GM20431 (cell line): Measurements from ENCODE around the gene ADGRV1.
"Not testable (repeated sequence)": the region's sequence is repeated elsewhere in the genome, so short reads cannot be mapped to it uniquely, and the experiment has no call there.

Experiments
- in situ Hi-C: fragments of 300-500 bp; cut with MseI, MboI; formaldehyde crosslinking; loops from one replicate; pipeline ENCODE4 v1.15.0; 2020; ENCODE audit warnings: low sequenced_read_pairs; ENCODE audit not compliant: unreplicated experiment

The ADGRV1 gene

DNA sequence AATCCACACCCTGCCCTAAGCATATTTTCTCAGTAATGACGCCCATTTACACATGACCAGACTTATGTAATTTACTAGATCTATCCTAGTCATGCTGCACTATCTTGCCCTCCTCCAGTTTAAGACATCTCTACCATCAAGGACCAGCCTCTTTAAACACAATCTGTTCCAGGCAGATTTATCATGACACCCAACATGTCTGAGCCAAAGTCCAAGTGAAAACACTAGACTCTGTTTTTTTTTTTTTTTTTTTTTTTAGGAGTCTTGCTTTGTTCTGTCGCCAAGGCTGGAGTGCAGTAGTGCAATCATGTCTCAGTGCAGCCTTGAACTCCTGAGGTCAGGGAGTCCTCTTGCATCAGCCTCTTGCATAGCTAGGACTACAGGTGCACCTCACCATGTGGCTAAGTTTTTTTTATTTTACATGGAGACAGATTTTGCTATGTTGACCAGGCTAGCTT, 469.9 kb downstream of the ADGRV1 start:
- in situ Hi-C loops, result no loop called here

DNA sequence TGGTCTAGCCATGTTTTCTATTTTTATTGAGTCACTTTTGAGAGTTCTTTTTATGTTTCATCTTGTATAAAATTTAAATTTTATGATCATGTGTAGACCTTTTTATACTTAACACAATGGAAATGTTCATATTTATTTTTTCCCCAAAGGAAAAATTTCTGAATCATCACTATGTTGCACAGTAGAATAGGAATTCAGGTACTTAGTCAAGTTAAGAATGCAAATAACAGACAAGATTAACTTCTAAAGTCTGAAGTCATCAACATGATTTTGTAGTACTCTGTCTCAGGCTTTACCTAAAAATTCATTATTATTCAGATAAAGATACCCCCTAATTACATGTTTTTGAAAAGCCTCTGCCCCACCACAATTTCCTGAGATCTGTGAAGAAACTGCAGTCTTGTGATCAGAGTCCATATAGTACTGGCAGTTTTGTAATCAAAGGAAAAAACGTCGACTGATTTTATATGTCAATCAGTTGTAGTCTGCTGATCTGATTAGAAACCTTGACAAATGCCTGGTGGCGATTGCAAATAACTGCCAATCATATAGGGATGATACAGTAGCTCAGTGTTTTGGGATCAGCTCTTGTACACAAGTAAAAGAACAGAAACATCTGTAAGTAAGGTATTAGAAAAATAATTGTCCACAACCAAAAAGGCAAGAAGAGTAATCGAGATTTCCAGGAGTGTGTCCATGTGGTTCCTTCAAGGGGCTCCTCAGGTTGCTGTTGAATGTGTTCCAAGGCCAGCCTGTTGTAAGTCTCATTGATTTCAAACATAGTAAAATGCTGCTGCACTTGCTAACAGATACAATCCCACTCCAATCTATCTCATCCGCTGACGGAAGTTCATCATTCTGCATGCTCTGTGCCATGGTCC, 472.2 kb downstream of the ADGRV1 start:
- in situ Hi-C loops, result no loop called here

DNA sequence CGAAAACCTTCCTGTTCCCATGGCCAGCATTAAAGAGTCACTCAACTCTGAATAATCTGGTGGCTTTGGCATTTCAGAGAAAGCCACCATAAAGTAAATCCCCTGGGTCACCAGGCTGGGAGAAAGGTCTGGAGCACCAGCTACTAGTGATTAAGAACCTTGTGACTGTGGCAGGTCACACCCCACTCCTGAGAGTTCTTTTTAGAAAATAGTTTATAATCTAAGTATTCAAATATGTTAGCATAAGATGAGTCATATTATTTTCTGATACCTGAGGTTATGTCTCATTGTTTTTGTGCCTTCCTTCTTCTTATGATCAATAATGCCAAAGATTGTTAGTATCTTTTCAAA, 472.8 kb downstream of the ADGRV1 start:
- in situ Hi-C loops, result no loop called here

DNA sequence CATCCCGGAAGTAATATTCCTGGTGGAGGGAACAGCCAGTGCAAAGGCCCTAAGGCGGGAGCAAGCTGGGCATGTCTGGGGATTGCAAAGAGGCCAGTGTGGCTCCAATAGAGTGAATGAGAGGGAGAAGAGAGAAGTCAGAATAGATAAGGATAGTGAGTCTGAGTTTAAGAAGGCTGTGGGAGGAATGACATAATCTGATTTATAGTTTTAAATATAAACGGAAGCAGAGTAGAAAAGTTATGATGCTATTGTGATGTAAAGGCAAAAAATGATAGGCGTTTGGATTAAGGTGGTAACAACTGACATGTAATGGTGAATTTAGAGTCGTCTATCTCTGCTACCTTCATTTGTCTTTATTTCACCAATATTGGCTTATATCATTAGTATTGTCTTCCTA, 473.5 kb downstream of the ADGRV1 start:
- in situ Hi-C loops, result no loop called here

DNA sequence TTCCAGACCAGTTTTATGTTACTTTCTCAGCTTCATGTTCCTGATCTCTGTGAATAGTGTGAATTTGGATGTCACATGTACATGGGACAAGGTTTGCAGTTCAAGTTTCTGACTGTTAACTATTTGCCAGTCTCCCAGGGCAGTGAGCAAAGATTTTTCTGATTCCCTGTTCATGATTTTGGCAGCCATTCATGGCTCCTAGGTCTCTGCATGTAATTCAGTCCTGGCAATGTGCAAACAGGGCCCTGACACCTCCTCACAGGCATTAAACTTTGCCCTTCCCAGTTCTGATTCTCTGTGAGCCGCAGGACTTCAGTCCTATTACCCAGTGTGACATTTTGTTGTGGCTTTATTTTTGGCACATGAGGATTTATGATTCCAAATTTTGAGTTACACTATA, 474.8 kb downstream of the ADGRV1 start:
- in situ Hi-C loops, result no loop called here

DNA sequence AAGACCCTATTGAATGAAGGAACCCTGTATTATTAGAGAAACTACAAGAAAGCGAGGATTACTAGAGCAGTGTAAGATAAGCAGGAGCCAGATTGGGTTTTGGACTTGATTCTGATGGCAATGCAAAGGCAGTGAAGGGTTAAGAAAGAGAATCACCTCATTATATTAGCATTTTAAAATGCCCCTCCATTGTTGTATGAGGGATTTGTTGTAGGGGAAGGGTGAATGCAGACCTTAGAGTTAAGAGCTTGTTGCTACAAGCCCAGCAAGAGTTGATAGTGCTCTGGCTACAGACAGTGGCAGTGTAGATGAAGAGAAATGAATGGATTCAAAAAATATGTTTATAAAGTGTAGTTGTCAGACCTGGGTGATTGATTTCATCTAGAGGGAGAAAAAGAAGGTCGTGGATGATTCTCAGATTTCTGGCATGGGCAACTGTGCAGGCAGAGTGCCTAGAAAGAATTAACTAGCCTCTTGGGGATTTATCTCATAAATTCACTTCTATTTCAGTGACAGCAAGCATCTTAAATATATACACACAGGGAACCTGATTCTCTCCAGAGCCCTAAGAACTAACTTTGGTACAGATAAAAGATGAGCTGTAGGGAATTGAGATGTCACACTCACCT, 479.7 kb downstream of the ADGRV1 start:
- in situ Hi-C loops, result no loop called here

DNA sequence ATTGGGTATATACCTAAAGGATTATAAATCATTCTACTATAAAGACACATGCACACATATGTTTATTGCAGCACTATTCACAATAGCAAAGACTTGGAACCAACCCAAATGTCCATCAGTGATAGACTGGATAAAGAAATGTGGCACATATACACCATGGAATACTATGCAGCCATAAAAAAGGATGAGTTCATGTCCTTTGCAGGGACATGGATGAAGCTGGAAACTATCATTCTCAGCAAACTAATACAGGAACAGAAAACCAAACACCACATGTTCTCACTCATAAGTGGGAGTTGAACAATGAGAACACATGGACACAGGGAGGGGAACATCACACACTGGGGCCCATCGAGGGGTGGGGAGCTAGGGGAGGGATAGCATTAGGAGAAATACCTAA, 482.5 kb downstream of the ADGRV1 start:
- in situ Hi-C loops, result not testable (repeated sequence)

DNA sequence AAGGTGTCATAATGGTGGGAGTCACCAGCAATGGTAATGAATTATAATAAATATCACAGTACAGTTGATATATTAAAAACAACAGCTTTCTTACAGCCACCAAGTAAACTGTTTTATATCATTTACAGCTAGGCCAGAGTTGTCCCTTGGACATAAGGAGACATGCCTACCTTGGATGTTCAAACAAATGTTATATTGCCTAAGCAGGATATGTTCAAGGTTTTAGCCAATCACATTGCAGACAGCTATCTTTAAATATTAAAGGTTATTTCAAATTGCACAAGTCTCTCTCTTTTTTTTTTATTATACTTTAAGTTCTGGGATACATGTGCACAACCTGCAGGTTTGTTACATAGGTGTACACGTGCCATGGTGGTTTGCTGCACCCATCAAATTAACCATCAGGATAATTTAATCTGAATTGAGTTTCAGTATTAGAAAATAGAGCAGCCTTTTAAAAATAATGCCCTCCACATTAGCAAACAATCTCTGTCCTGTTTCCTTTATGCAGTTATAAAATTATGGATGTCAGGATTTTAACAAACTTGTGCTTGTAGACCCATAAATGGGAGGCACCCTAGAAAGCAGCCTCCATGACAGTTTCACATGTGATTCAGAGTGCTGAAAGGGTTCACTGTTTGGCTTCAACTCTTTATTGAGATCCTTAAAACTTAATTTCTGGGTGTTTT, 483.8 kb downstream of the ADGRV1 start:
- in situ Hi-C loops, result no loop called here

DNA sequence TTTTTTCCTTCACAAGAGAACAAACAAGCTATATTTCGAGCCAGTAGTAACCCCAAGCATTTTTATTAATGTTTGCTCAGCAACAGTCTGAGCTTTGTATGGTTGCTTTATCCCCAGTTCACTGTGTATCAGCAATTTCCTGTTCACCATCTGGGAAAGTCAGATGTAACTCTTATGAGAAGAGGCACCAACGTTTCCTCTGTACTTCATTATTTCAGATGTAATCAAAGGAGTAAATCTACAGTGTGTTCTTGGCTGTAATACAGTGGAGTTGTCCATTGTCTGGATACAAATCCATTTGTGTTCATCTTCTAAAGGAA, 484.3 kb downstream of the ADGRV1 start:
- in situ Hi-C loops, result no loop called here

DNA sequence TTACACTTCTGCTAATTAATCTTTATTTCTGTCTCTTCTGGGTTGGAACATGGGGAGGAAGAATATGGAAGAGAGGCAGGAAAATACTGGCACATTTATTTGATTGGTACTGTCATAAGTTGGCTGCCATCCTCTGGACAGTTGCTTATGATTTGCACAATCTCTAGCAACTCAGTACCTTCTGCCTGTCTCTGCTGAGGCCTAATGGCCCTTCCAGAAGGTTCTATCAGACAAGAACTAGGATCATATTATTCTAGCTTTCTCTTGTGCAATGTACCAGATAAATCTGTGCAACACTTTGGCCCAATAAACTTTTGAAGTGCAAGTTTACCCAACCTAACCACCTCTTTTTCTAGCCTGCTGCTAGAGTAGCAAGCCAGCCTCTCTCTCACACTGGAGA, 489.5 kb downstream of the ADGRV1 start:
- in situ Hi-C loops, result no loop called here

DNA sequence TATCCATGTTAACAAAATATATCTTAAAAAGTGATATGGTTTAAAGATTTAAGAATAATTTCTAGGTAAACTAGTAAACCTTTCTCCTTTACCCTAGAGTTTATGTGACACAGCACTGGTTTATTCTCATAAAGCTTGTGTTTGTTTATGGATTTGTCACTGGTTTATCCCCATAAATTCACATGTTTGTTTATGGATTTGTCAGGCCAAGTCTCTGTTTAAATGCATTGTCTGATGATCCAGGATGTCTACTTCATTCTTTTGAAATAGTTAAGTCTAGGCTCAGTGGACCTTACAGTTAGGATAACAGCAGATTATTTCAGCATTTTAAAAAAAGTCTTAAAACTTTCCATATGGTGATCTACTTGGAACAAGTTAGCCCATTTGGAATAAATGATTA, 490.5 kb downstream of the ADGRV1 start:
- in situ Hi-C loops, result no loop called here

DNA sequence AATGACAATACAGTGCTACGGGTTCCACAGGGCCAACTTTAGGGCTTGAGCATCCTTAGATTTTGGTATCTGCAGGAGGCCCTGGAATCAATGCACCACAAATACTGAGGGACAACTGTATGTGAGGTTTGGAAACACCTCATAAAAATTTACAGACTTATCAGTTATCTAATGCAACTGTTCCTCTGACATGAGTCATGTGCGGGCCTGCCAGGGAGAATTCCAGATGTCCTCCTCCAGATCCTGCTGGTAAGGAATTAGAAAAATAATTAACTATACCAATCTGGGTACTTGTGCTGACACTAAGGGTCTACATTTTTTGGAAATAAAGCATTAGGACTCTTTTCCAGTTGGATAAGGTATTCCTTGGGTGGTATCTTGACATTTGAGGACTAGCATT, 491.2 kb downstream of the ADGRV1 start:
- in situ Hi-C loops, result no loop called here

DNA sequence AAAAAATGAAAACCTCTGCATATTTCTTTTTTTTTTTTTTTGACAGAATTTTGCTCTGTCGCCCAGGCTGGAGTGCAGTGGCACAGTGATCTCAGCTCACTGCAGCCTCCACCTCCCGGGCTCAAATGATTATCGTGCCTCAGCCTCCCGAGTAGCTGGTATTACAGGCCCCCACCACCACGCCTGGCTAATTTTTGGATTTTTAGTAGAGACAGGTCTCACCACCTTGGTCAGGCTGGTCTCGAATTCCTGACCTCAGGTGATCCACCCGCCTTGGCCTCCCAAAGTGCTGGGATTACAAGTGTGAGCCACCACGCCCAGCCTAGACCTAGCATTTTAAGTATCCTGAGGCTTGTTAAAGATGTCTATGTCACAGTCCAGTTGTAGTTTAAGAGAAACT, 493.8 kb downstream of the ADGRV1 start:
- in situ Hi-C loops, result not testable (repeated sequence)

DNA sequence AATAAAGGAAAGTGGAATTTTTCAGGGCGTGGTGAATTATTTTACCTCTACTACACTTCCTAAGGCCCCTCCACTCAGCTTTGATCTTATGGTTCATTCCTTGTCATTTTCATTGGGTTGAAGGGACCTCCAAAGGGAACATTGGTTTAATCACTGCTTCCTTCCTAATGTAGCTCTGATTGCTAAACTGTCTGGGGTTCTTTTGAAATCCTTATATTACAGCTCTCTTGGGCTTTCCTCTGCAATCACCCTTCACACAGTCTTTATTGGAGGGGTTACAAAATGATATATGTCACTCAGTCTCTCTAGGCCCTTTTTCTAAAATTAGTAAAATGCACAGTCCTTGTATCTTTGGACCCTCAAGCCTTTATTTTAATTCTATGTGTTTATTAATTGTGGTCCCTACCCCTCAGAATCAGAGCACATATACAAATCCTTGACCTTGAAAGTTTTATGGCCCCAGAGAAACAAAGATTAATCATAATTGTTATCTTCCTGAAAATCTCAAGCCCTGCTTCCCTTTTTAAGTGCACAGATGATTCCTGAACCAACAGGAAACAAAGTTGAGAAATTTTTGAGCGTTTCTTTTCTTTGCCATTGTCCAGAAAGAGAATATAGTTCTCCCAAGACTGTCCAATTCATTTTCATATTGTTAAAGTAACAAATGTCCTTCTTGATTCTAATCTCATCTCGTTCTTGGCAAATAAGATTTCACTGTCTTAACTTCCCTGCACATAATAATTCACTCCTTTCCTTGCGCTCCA, 494.6 kb downstream of the ADGRV1 start:
- in situ Hi-C loops, result no loop called here

DNA sequence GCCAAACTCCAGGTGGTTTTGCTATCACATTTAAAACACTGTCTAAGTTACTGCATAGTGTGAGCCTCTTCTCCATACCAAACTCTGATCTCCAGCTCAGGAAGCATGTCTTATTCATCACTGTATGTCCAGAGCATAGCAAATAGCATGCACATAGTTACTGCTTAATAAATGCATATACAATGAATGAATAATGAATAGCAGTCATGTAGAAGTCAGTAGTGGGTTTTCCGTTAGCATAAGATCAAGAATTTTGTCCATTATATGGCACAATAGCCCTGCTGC, 495.1 kb downstream of the ADGRV1 start:
- in situ Hi-C loops, result no loop called here

DNA sequence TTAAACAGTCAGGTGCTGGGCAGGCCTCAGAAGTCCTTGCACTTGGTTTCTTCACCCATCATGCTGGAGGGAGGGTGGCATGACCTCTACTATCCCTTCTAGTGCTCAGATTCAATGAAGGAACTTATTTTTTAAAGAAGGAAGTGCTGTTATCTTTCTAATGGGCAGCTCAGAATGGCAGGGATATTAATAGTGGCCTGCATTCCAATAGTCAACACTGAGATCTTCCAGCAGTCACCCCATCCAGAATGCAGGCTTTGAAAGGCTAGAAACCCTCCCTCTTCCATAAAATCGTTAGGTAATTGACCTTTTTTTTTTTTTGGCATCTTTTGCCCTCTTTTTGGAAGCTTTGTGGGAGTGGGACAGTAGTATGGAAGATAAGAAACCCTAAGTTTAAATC, 499.6 kb downstream of the ADGRV1 start:
- in situ Hi-C loops, result no loop called here

DNA sequence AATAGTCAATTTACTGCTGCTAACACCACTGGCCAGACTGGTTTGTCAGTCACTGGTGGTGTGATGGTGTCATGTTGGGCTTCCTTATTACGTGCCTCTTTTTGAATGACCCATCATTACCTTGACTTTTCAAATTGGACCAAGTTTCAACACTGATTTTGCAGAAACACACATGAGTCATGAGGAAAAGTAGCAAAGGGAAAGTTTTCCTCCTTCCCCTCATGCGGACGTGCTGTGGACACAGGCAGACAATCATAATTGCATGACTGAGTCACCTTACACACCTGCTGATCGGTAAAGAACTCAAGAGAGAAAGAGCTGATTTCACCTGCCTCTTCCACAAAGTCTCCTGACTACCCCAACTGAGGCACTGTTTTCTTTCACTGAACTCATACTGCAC, 500.0 kb downstream of the ADGRV1 start:
- in situ Hi-C loops, result no loop called here

DNA sequence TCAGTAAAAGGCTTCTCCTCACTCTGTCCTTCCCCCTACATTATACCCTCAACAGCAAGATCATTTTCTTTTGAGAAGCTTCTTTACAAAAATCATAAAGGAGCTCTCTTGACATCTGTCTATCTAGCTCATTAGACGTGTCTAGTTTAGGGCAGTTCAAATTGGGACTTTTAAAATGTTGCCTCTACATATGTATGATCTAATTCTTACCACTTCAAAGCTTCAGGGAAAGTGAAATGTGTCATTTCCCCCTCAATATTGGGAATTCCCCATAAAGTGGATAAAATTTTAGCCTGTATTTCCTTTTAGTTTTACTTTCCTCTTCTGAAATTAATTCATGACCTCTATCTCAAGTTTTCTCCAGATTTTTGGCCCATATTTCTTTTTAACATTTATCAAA, 500.8 kb downstream of the ADGRV1 start:
- in situ Hi-C loops, result no loop called here

DNA sequence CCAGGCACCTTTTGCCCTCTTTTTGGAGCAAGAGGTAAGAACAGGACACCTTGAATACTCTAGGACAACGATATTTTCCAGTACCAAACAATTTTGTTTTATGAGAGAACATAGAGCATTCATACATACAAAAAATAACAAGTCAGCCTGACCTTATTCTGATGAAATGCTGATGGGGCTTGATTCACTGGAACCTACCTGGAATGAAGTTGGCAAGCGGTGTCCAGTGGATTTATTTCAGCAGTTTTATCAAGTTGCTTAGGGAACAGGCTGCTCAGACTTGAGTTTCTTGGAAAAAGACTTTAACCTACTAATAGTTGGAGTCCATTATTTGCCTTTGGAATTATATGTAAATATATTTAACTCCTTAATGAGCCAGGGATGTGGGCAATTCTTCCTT, 502.5 kb downstream of the ADGRV1 start:
- in situ Hi-C loops, result no loop called here

DNA sequence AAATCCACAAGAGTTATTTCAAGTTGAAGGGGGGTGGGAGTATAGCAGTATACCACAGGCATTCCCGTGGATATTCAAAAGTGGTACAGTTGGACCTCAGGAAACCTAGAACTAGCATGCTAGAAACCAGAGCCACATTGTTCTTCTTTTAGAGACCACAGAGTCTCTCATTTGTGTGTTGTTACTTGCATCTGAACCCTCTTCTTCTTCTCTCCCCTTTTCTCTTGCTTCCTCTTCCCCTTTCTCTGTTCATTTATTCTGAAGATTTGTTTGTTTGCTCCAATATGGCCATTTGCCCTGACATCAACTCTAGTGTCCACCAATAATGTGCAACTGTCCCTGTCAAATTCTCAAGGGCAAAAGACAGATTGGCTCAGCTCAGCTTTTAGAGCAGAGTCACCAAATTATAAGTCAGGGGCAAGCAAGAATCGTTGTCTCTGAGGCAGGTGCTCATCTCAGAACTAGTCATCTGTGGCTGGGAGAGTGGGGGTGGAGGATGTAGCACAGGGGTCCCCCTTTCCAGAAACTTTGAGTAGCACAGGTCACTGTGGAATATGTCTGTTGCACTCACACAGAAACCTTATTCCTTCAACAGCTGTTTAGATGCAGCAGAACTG, 503.5 kb downstream of the ADGRV1 start:
- in situ Hi-C loops, result no loop called here
